Kidney (tissue), 14 donors: ENCODE results near the gene TAOK1. TPM values are rescaled to one million over a fixed set of nuclear protein-coding genes. Genes with fewer than 3 reads are reported as not detected.
"Not testable (repeated sequence)": the region's sequence is repeated elsewhere in the genome, so short reads cannot be mapped to it uniquely, and the experiment has no call there.

Experiments used
- DNase-seq, 5 donors: peaks; one replicate each; pipeline ENCODE4 v3.0.0-alpha.2; 2013 to 2020
- FAIRE-seq: peaks from 2 replicates; lab custom pipeline; 2012; peaks lifted over from hg19 to GRCh38; lab: Jason Lieb, UNC
- H3K27ac ChIP-seq, 2 donors: one replicate each; pipeline ENCODE4 v1.7.0; 2013; ENCODE audit warnings: low read depth in 2 of 2, low read length in 2 of 2, inconsistent platforms in 1 of 2
- H3K27me3 ChIP-seq: one replicate; pipeline ENCODE4 v1.7.1; 2013; ENCODE audit warnings: low read length, inconsistent platforms; ENCODE audit not compliant: control insufficient read depth, insufficient read depth
- H3K36me3 ChIP-seq, 3 donors: one replicate each; pipeline versions ENCODE4 v1.7.0 to v1.7.1; 2013; ENCODE audit warnings: low read length in 3 of 3, control low read depth in 1 of 3, inconsistent platforms in 1 of 3; ENCODE audit not compliant: insufficient read depth in 3 of 3, control insufficient read depth in 2 of 3
- H3K4me1 ChIP-seq, 3 donors: one replicate each; pipeline versions ENCODE4 v1.7.0 to v1.7.1; 2013; ENCODE audit warnings: low read length in 3 of 3, inconsistent platforms in 1 of 3, low read depth in 1 of 3; ENCODE audit not compliant: control insufficient read depth in 2 of 3, insufficient read depth in 2 of 3
- H3K4me3 ChIP-seq, 3 donors: one replicate each; pipeline versions ENCODE4 v1.7.0 to v1.8.1; 2013; ENCODE audit warnings: low read length in 3 of 3, control low read depth in 1 of 3, inconsistent platforms in 1 of 3
- H3K9ac ChIP-seq, 3 donors: one replicate each; pipeline versions ENCODE4 v1.7.0 to v1.7.1; 2013; ENCODE audit warnings: low read length in 3 of 3, control low read depth in 1 of 3, inconsistent platforms in 1 of 3
- H3K9me3 ChIP-seq, 3 donors: one replicate each; pipeline versions ENCODE4 v1.7.0 to v1.7.1; 2013; ENCODE audit warnings: low read length in 3 of 3, control low read depth in 1 of 3, inconsistent platforms in 1 of 3; ENCODE audit not compliant: control insufficient read depth in 2 of 3, insufficient read depth in 1 of 3
- CTCF ChIP-seq: IDR thresholded peaks from 3 replicates; pipeline ENCODE4 v1.5.1; 2012; ENCODE audit warnings: mild to moderate bottlenecking, moderate library complexity, borderline replicate concordance; ENCODE audit not compliant: insufficient read depth; ENCODE audit errors: extremely low read depth
- intact Hi-C: fragments of 100-400 bp; cut with DNase I; formaldehyde crosslinking; loops from one replicate; pipeline ENCODE4 v1.11.1; 2022
- polyA plus RNA-seq: library from polyadenylated mRNA; stranded (reverse); fragments of 350-450 nt; fragmentation: Illumina TruSeq; extraction: RNeasy Lipid Tissue Mini Kit (QIAGEN cat#74804); gene quantifications from one replicate; pipeline ENCODE4 v1.2.3, GENCODE V29; 2014; ENCODE audit warnings: low read depth, low replicate concordance; ENCODE audit not compliant: insufficient read depth
- total RNA-seq: library from RNA; stranded (reverse); fragmentation: NEBNext Ultra II Directional; extraction: Animal tissue kit (Norgen Biotek cat#: 25700); gene quantifications from one replicate; pipeline ENCODE4 v1.2.1, GENCODE V29; 2021
- donor health status: control.
- donor health status: control.
- donor health status: control.
- donor health status: control.
- donor health status: control.
- donor health status: DM: yes; HTN: yes; CAD: no.
- donor health status: Normal renal cell carcinoma (clear cell type).

TAOK1 gene
- total and polyA plus RNA-seq, 2 donors from 2014 or later, result 5.0 to 74.9 TPM

- H3K27ac ChIP-seq, result no peak overlapping the region
- peaks cover 0 to 15% (median 11%) of the 10 kb centered on the region in 3 donors for H3K4me1 ChIP-seq
- no peaks in the 10 kb centered on the region for H3K27me3 ChIP-seq
- no peak for FAIRE-seq
- H3K9ac ChIP-seq, result no peak overlapping the region
- no peak overlapping the region for H3K4me3 ChIP-seq
- DNase-seq, result no peak
- TF ChIP-seq CTCF, result no peak
- intact Hi-C loops, result no loop called here
- H3K36me3 ChIP-seq, result peaks cover 0 to 5% (median 4%) of the 10 kb centered on the region in 3 donors
- H3K9me3 ChIP-seq, result no peaks in the 10 kb centered on the region
Observed at GRCh38 chr17:29557739-29558116, 167.6 kb downstream of the TAOK1 start.

GRCh38 chr17:29558139-29558538 lies 168.0 kb downstream of the TAOK1 start:
- H3K9ac ChIP-seq, intact Hi-C loops, H3K36me3 ChIP-seq, DNase-seq, FAIRE-seq, H3K27ac ChIP-seq, H3K9me3 ChIP-seq, H3K4me3 ChIP-seq, H3K27me3 ChIP-seq: not testable (repeated sequence)
- H3K4me1 ChIP-seq, result peaks cover 0 to 15% (median 11%) of the 10 kb centered on the region in 3 donors

GRCh38 chr17:29559640-29560039 lies 169.5 kb downstream of the TAOK1 start:
- Histone ChIP-seq H3K4me1 (peaks cover 0 to 19% (median 15%) of the 10 kb centered on the region in 3 donors), H3K27ac (no peak overlapping the region), H3K36me3 (peaks cover 0 to 5% (median 4%) of the 10 kb centered on the region in 3 donors), H3K9ac (no peak overlapping the region), H3K4me3 (no peak overlapping the region), H3K27me3 (no peaks in the 10 kb centered on the region), H3K9me3 (no peaks in the 10 kb centered on the region)
- DNase-seq, result no peak
- no peak for TF ChIP-seq CTCF
- FAIRE-seq, result no peak
- intact Hi-C loops, result no loop called here

- FAIRE-seq (no peak), DNase-seq (peak in 3 of 5 donors; percentile 23 to 37 (median 31))
- no peaks in the 10 kb centered on the region for H3K9me3 ChIP-seq
- peaks cover 0 to 14% (median 13%) of the 10 kb centered on the region in 3 donors for H3K4me1 ChIP-seq
- intact Hi-C loops, result no loop called here
- no peak overlapping the region for H3K4me3 ChIP-seq
- no peak overlapping the region for H3K27ac ChIP-seq
- no peak for TF ChIP-seq CTCF
- peaks cover 0 to 5% (median 4%) of the 10 kb centered on the region in 3 donors for H3K36me3 ChIP-seq
- no peaks in the 10 kb centered on the region for H3K27me3 ChIP-seq
- no peak overlapping the region for H3K9ac ChIP-seq
Observed at GRCh38 chr17:29560316-29560715, 170.2 kb downstream of the TAOK1 start.
